Esophagus muscularis mucosa (tissue), 4 donors: ENCODE measurements around the gene TFAP2A. TPM values are rescaled to one million over a fixed set of nuclear protein-coding genes. Genes with fewer than 3 reads are reported as not detected.

Experiments
- DNase-seq: peaks from one replicate; pipeline ENCODE4 v3.0.0-alpha.2; 2017; ENCODE audit errors: extremely low spot score
- H3K27ac ChIP-seq, 4 donors: fragments of 200-600 bp; sonication (generic); replicated peaks in 1 of 4; 1 replicate in 3 of 4; 2 replicates in 1 of 4; pipeline ENCODE4 v1.5.1; 2016 to 2019; ENCODE audit warnings: mild to moderate bottlenecking in 1 of 4
- H3K27me3 ChIP-seq, 4 donors: fragments of 200-600 bp; sonication (generic); one replicate each; pipeline versions ENCODE4 v1.5.1 to v1.6.0; 2016 to 2019
- H3K36me3 ChIP-seq, 4 donors: fragments of 200-600 bp; sonication (generic); one replicate each; pipeline ENCODE4 v1.5.1; 2016 to 2019
- H3K4me1 ChIP-seq, 4 donors: fragments of 200-600 bp; sonication (generic); one replicate each; pipeline ENCODE4 v1.5.1; 2016 to 2019
- H3K4me3 ChIP-seq, 4 donors: fragments of 200-600 bp; sonication (generic); 1 replicate in 2 of 4; 2 replicates in 2 of 4; pipeline ENCODE4 v1.5.1; 2016 to 2019; ENCODE audit warnings: mild to moderate bottlenecking in 4 of 4, moderate library complexity in 1 of 4
- H3K9me3 ChIP-seq, 4 donors: fragments of 200-600 bp; sonication (generic); 1 replicate in 3 of 4; 2 replicates in 1 of 4; pipeline ENCODE4 v1.5.1; 2016 to 2019
- EP300 ChIP-seq: sonication (generic); formaldehyde crosslinking; IDR thresholded peaks from one replicate; pipeline ENCODE4 v1.6.1; 2017; ENCODE audit warnings: antibody characterized with exemption
- POLR2A ChIP-seq: fragments of 450-650 bp; IDR thresholded peaks from one replicate; pipeline ENCODE4 v1.6.1; 2017; ENCODE audit warnings: antibody characterized with exemption, moderate library complexity, mild to moderate bottlenecking, low read depth
- POLR2AphosphoS5 ChIP-seq, 2 donors: sonication (generic); formaldehyde crosslinking; IDR thresholded peaks; one replicate each; pipeline ENCODE4 v1.6.1; 2017; ENCODE audit warnings: antibody characterized with exemption in 2 of 2
- WGBS: methylation state at CpG from one replicate; pipeline ENCODE4 v1.1.5; 2018; 5-methylcytosine and 5-hydroxymethylcytosine counted together
- intact Hi-C: fragments of 100-400 bp; cut with DNase I; formaldehyde crosslinking; loops from one replicate; pipeline ENCODE4 v1.15.1; 2023
- total RNA-seq, 4 donors: library from RNA; depleted of rRNA; stranded (reverse); fragments of >200 nt; gene quantifications; one replicate each; pipeline versions ENCODE4 v1.1.0 to v1.2.1, GENCODE V29; 2016
- TF ChIP-seq, protein P1 (sequence below), 3 experiments: fragments of 200-600 bp in 2 of 3; fragments of 450-650 bp in 1 of 3; sonication (generic) in 2 of 3; IDR thresholded peaks; one replicate each; pipeline ENCODE4 v1.5.1; 2017 to 2019; ENCODE audit warnings: antibody characterized with exemption in 3 of 3, mild to moderate bottlenecking in 2 of 3, moderate library complexity in 1 of 3

Gene TFAP2A
- total RNA-seq, 4 donors from 2014 or later: 0.69 to 3.0 (median 1.3) TPM

- no peak overlapping the region for H3K4me3 ChIP-seq
- DNase-seq: no peak
- peaks cover 0 to 22% (median 10%) of the 10 kb centered on the region in 4 donors for H3K4me1 ChIP-seq
- intact Hi-C loops: loop anchor here (10.0 kb wide), 1 partner anchor 75 kb away; no protein-coding TSS in a partner anchor
- H3K27ac ChIP-seq: no peak overlapping the region
- TF ChIP-seq POLR2AphosphoS5 (IDR thresholded peaks at IDR 0.05) (no peak), POLR2A (no peak)
- TF ChIP-seq, protein P1, sequence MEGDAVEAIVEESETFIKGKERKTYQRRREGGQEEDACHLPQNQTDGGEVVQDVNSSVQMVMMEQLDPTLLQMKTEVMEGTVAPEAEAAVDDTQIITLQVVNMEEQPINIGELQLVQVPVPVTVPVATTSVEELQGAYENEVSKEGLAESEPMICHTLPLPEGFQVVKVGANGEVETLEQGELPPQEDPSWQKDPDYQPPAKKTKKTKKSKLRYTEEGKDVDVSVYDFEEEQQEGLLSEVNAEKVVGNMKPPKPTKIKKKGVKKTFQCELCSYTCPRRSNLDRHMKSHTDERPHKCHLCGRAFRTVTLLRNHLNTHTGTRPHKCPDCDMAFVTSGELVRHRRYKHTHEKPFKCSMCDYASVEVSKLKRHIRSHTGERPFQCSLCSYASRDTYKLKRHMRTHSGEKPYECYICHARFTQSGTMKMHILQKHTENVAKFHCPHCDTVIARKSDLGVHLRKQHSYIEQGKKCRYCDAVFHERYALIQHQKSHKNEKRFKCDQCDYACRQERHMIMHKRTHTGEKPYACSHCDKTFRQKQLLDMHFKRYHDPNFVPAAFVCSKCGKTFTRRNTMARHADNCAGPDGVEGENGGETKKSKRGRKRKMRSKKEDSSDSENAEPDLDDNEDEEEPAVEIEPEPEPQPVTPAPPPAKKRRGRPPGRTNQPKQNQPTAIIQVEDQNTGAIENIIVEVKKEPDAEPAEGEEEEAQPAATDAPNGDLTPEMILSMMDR (IDR thresholded peaks at IDR 0.05): no peak
- H3K27me3 ChIP-seq: peaks cover 0 to 100% (median 78%) of the 10 kb centered on the region in 4 donors
- WGBS: 8% methylated on average over 36 of the region's 47 CpGs
- H3K9me3 ChIP-seq: no peaks in the 10 kb centered on the region
- no peaks in the 10 kb centered on the region for H3K36me3 ChIP-seq
Observed at GRCh38 chr6:10389739-10390494, 25.0 kb downstream of the TFAP2A start.

DNA sequence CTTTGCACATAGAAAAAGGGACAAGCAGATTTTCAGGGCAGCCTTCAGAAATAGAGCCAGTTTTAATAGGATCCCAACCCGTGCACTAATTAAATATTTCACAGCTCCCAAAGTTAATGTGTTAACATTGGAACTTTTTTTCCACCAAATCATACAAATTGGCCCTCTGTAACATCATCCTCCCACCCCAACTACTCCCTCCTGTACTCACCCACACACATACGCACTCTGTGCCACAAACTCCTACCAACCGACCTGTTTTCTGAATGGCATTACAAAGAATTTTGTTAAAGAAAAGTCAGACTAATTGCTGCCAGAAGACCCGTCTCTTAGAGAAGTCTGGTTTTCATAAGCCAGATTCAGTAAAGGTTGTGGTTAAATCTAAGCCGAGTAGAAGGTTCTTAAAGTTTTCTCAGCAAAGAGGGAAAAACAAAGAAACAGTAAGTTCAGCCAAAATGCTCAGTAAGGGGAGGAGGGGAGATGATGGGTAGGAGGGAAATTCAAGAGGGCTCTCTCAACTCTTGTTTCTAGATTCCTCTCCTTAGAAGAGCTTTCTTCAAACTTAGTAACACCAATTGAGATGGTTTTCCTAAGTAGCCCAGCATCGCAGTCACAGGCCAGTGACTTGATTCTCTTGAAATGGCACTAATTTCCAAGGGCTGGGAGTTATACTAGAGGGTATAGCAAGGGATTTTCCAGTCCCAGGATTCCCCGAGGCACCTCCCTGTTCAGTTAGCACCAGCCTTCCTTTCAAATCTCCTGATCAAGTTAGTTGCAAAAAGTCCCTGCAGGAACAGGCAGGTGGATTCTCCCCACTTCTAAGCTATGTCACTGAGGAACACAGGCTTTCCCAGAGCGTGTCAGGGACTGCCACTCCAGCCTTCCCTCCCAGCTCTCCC is 27.9 kb downstream of the TFAP2A start:
- Histone ChIP-seq H3K27me3 (peaks cover 12 to 100% (median 80%) of the 10 kb centered on the region in 4 donors), H3K4me1 (peaks cover 13 to 46% (median 29%) of the 10 kb centered on the region in 4 donors)
- WGBS: 11% methylated on average over 8 of the region's 8 CpGs

DNA sequence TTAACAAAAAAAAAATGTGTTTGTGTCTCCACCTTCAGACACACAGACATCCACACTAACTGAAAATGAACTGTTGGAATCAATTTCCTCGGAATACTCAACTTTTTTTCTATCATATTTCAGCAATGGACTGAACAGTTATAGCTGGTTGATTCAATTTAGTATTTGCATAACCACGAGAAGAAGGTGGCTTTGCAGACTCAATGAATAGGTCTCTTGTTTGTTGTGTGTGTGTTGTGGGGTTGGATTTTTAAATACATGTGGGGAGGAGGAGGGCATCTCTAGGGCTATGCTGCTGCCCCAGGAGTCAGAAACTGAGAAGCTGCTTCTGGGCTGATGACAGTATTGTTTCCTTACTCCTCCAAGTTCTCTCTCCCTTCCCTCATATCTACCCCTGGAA is 28.7 kb downstream of the TFAP2A start:
- TF ChIP-seq POLR2A (no peak), POLR2AphosphoS5 (IDR thresholded peaks at IDR 0.05) (no peak), EP300 (no peak)
- TF ChIP-seq, protein P1 (IDR thresholded peaks at IDR 0.05): no peak

More for the DNA sequence above, 27.9 kb downstream of the TFAP2A start:
- H3K4me3 ChIP-seq: no peak overlapping the region
- intact Hi-C loops: no loop called here
- no peak for DNase-seq
- H3K9me3 ChIP-seq: no peaks in the 10 kb centered on the region
- TF ChIP-seq, protein P1 (IDR thresholded peaks at IDR 0.05): no peak
- no peak for TF ChIP-seq POLR2AphosphoS5 (IDR thresholded peaks at IDR 0.05)
- no peaks in the 10 kb centered on the region for H3K36me3 ChIP-seq
- H3K27ac ChIP-seq: no peak overlapping the region

GRCh38 chr6:10385524-10386132 is 29.2 kb downstream of the TFAP2A start:
- intact Hi-C loops: no loop called here
- Histone ChIP-seq H3K9me3 (no peaks in the 10 kb centered on the region), H3K27ac (no peak overlapping the region), H3K27me3 (peaks cover 12 to 100% (median 76%) of the 10 kb centered on the region in 4 donors), H3K4me1 (peaks cover 13 to 49% (median 37%) of the 10 kb centered on the region in 4 donors), H3K36me3 (no peaks in the 10 kb centered on the region), H3K4me3 (no peak overlapping the region)
- 6% methylated on average over 18 of the region's 21 CpGs for WGBS
- DNase-seq: no peak
- no peak for TF ChIP-seq POLR2AphosphoS5 (IDR thresholded peaks at IDR 0.05)
- no peak for TF ChIP-seq EP300
- no peak for TF ChIP-seq POLR2A
- TF ChIP-seq, protein P1 (IDR thresholded peaks at IDR 0.05): no peak

More for the DNA sequence above, 28.7 kb downstream of the TFAP2A start:
- H3K4me3 ChIP-seq: no peak overlapping the region
- intact Hi-C loops: no loop called here
- 5% methylated on average over 2 of the region's 2 CpGs for WGBS
- H3K4me1 ChIP-seq: peaks cover 13 to 53% (median 36%) of the 10 kb centered on the region in 4 donors
- H3K36me3 ChIP-seq: no peaks in the 10 kb centered on the region
- H3K9me3 ChIP-seq: no peaks in the 10 kb centered on the region
- peaks cover 12 to 100% (median 80%) of the 10 kb centered on the region in 4 donors for H3K27me3 ChIP-seq
- no peak overlapping the region for H3K27ac ChIP-seq
- DNase-seq: no peak
